Psoas muscle (tissue), 8 donors: Measurements from ENCODE around the gene YES1. TPM values are rescaled to one million over a fixed set of nuclear protein-coding genes. Genes with fewer than 3 reads are reported as not detected.

Experiments used
- ATAC-seq, 4 donors: fragments of 200-7000 bp; cut with Tn5 transposase; one replicate each; pipeline ENCODE4 v1.9.1; 2020; ENCODE audit warnings: moderate library complexity in 3 of 4, mild to moderate bottlenecking in 2 of 4
- DNase-seq, 2 donors: peaks; one replicate each; pipeline ENCODE4 v3.0.0-alpha.2; 2020
- H3K27ac ChIP-seq: fragments of 200-600 bp; one replicate; pipeline ENCODE4 v1.8.0; 2022
- H3K27me3 ChIP-seq, 3 donors: fragments of 200-600 bp in 1 of 3; one replicate each; pipeline versions ENCODE4 v1.6.1 to v1.8.0; 2013 to 2022; ENCODE audit warnings: low read length in 2 of 3, mild to moderate bottlenecking in 2 of 3, moderate library complexity in 1 of 3; ENCODE audit not compliant: insufficient read depth in 3 of 3
- H3K36me3 ChIP-seq, 2 donors: fragments of 200-600 bp in 1 of 2; one replicate each; pipeline versions ENCODE4 v1.6.1 to v1.8.0; 2013 to 2022; ENCODE audit warnings: low read depth in 1 of 2, mild to moderate bottlenecking in 1 of 2, moderate library complexity in 1 of 2; ENCODE audit not compliant: insufficient read depth in 1 of 2
- H3K4me1 ChIP-seq: fragments of 200-600 bp; one replicate; pipeline ENCODE4 v1.8.0; 2022
- H3K4me3 ChIP-seq: fragments of 200-600 bp; one replicate; pipeline ENCODE4 v1.8.0; 2022; ENCODE audit warnings: mild to moderate bottlenecking
- H3K9me3 ChIP-seq: fragments of 200-600 bp; one replicate; pipeline ENCODE4 v1.8.0; 2022
- WGBS, 3 donors: extraction: QIAGEN DNeasy Blood & Tissue Kit; methylation state at CpG; one replicate each; pipeline versions ENCODE4 v1.1.6 to v1.1.7; 2013; 5-methylcytosine and 5-hydroxymethylcytosine counted together
- intact Hi-C, 2 donors: fragments of 100-400 bp; cut with DNase I; formaldehyde crosslinking; loops; one replicate each; pipeline versions ENCODE4 v1.11.0 to v1.14.2; 2022
- polyA plus RNA-seq, 3 donors: library from polyadenylated mRNA; stranded (reverse); fragments of 200-250 nt; gene quantifications; one replicate each; pipeline ENCODE4 v1.2.3, GENCODE V29; 2013
- total RNA-seq, 4 donors: library from RNA; stranded (reverse); fragmentation: NEBNext Ultra II Directional in 2 of 4; extraction: Animal tissue kit (Norgen Biotek cat#: 25700) in 2 of 4; gene quantifications; one replicate each; pipeline versions ENCODE4 v1.2.1 to v1.2.4, GENCODE V29; 2021 to 2023
- TF ChIP-seq, protein P1 (sequence below): fragments of 200-600 bp; IDR thresholded peaks from one replicate; pipeline ENCODE4 v1.8.0; 2022; ENCODE audit warnings: antibody characterized with exemption
- donor health status: healthy with polysubstance abuse.
- donor health status: DM: no; HTN: no; CAD: no; lungs with moderate emphysema.
- donor health status: Bipolar disorder and iron deficiency.
- donor health status: healthy.
- donor health status: DM: yes; HTN: yes; CAD: no.
- donor health status: DM: no; HTN: no; CAD: no.
- donor health status: DM: no; HTN: no; CAD: no.
- donor health status: DM: yes; HTN: yes; CAD: no.

Gene YES1
- total and polyA plus RNA-seq, 7 donors: 8.7 to 29.5 (median 14.6) TPM

DNA sequence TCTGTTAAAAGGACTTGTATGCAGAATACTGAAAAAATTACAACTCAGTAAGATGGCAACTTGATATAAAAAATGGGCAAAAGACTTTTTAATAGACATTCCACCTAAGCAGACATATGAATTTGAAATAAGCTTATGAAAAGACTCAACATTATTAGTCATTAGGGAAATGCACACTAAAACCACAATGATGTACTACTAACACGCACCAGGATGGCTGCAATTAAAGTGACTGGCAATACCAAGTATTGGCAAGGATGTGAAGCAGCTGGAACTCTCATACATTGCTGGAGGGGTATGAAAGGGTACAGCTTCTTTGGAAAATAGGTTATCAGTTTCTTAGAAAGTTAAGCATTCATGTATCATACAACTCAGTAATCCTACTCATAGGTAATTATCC is 96.4 kb downstream of the YES1 start:
- Histone ChIP-seq H3K4me3 (no peak overlapping the region), H3K27ac (no peak overlapping the region)

DNA sequence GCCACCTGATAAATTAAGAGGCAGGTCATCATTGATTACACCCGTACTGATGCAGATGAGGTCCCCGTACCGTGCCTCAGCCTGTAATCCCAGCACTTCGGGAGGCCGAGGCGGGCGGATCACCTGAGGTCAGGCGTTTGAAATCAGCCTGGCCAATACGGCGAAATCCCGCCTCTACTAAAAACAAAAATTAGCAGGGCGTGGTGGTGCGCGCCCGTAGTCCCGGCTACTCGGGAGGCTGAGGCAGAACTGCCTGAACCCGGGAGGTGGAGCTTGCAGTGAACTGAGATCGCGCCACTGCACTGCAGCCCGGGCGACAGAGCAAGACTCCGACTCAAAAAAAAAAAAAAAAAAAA is 98.9 kb downstream of the YES1 start:
- whole genome bisulfite sequencing, 3 donors: 87% methylated on average over 20 to 23 of the region's 23 CpGs
- Histone ChIP-seq H3K36me3 (peaks cover 0 to 5% of the 10 kb centered on the region in 2 donors), H3K4me1 (no peaks in the 10 kb centered on the region), H3K27me3 (no peaks in the 10 kb centered on the region), H3K4me3 (peak overlapping the region; percentile 92), H3K9me3 (no peaks in the 10 kb centered on the region), H3K27ac (peak overlapping the region; percentile 79)
- DNase-seq (no peak), ATAC-seq (no peak)
- intact Hi-C loops: no loop called here
- TF ChIP-seq, protein P1, sequence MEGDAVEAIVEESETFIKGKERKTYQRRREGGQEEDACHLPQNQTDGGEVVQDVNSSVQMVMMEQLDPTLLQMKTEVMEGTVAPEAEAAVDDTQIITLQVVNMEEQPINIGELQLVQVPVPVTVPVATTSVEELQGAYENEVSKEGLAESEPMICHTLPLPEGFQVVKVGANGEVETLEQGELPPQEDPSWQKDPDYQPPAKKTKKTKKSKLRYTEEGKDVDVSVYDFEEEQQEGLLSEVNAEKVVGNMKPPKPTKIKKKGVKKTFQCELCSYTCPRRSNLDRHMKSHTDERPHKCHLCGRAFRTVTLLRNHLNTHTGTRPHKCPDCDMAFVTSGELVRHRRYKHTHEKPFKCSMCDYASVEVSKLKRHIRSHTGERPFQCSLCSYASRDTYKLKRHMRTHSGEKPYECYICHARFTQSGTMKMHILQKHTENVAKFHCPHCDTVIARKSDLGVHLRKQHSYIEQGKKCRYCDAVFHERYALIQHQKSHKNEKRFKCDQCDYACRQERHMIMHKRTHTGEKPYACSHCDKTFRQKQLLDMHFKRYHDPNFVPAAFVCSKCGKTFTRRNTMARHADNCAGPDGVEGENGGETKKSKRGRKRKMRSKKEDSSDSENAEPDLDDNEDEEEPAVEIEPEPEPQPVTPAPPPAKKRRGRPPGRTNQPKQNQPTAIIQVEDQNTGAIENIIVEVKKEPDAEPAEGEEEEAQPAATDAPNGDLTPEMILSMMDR: no peak

More for the DNA sequence above, 96.4 kb downstream of the YES1 start:
- DNase-seq: no peak
- Histone ChIP-seq H3K36me3 (no peaks in the 10 kb centered on the region), H3K4me1 (no peaks in the 10 kb centered on the region), H3K9me3 (no peaks in the 10 kb centered on the region), H3K27me3 (no peaks in the 10 kb centered on the region)
- intact Hi-C loops: no loop called here
- 26 to 65% (median 47%) methylated on average over 1 of the region's 1 CpG for WGBS, 3 donors
- TF ChIP-seq, protein P1: no peak
- no peak for ATAC-seq

DNA sequence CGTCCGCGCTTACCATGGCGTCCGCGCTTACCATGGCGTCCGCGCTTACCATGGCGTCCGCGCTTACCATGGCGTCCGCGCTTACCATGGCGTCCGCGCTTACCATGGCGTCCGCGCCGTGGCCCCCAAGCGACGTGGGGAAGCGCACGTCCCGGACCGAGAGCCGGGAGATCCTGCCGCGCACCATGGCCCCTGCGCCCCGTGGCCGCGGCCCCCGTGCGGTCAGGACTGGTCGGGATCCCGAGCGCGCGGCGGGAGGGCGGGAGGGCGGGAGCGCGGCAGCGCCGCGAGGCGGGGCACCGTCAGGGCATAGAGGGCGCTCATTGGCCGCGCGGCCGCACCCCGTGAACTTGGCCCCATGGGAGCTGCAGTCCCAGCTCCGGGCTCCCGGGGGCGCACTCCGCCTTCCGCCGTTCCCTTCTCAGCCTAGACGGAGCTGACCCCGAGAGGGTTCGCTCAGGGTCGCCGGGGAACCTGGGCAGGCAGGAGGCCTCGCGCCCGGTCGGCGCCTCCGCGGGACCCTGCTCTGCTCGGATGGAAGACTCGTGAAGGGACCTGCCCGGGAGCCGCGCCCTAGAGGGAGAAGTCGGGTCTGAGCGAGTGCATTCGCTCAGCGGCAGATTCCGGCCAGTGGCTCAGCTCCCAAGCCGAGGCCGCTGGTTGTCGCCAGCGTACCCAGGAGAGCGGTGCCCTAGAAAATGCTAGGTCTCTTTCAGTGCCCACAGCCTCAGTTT is 99.5 kb downstream of the YES1 start, which contains the start of gene ENOSF1:
Gene ENOSF1 (minus strand): TSS at position 230 of the 734 bp plus-strand sequence. CDS start 43 bp downstream, at position 187.
- peak; percentile 85 to 94 for DNase-seq
- 7 to 8% (median 7%) methylated on average over 36 to 91 of the region's 91 CpGs for WGBS, 3 donors
- TF ChIP-seq, protein P1: peak; percentile 77
- Histone ChIP-seq H3K36me3 (peaks cover 0 to 5% of the 10 kb centered on the region in 2 donors), H3K4me3 (peak within 1 kb of the TSS; percentile 92), H3K4me1 (no peaks in the 10 kb centered on the region), H3K27me3 (no peaks in the 10 kb centered on the region), H3K27ac (peak within 1 kb of the TSS; percentile 79), H3K9me3 (no peaks in the 10 kb centered on the region)
- peak; percentile 93 to 95 (median 94) for ATAC-seq
- intact Hi-C loops: no loop called here

DNA sequence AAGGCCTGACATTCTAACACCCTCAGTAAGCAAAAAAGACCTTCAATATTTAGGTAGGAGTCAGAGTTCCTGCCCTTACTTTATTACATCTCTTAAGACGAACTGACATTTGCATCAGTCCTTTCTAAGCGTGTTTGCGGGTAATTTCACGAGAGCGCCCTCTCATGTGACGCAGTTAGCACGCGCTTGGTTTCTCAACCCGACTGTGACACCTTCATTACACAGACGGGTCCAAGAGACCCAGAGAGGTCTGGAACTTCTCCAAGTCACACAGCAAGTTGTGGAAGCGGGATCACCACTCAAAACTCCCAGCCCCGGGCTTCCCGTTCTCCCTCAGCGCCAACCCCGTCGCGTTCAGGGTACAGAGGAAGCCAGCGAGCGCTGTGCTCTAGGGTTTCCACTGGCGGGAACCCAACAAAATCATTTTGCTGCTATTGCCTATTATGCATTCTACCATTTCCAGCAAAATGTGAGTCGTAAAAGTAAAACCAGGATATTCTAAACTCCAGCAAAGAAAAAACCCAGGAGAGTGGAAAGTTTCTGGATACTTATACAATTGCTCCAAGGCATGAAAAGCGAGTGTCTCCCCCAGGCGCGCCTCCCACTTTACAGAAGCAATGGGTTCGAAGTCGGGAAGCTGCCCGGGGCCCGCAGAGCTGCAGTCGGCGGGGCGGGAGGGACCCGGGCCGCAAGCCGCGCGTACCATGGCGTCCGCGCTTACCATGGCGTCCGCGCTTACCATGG is 100.2 kb downstream of the YES1 start:
- ATAC-seq (peak; percentile 52 to 80 (median 65)), DNase-seq (peak; percentile 73 to 76)
- TF ChIP-seq, protein P1: no peak
- H3K27ac ChIP-seq: peak overlapping the region; percentile 79
- peaks cover 0 to 5% of the 10 kb centered on the region in 2 donors for H3K36me3 ChIP-seq
- intact Hi-C loops: no loop called here
- no peaks in the 10 kb centered on the region for H3K27me3 ChIP-seq
- 0 to 2% (median 1%) methylated on average over 27 to 42 of the region's 42 CpGs for WGBS, 3 donors
- H3K9me3 ChIP-seq: no peaks in the 10 kb centered on the region
- H3K4me3 ChIP-seq: peak overlapping the region; percentile 92
- H3K4me1 ChIP-seq: no peaks in the 10 kb centered on the region
